GM23248 (cell line): ENCODE measurements around the gene EFCAB8.

Experiments used
- EZH2 ChIP-seq: fragments of 200-600 bp; sonication (generic); IDR thresholded peaks from 2 replicates; pipeline ENCODE4 v1.6.1; 2018; ENCODE audit warnings: antibody characterized with exemption, mild to moderate bottlenecking; ENCODE audit not compliant: insufficient read depth, poor library complexity, severe bottlenecking
- EZH2phosphoT487 ChIP-seq: fragments of 200-600 bp; sonication (generic); IDR thresholded peaks from 2 replicates; pipeline ENCODE4 v1.6.1; 2018; ENCODE audit warnings: antibody characterized with exemption, moderate library complexity, mild to moderate bottlenecking, low read depth; ENCODE audit not compliant: insufficient read depth

- TF ChIP-seq EZH2phosphoT487 (no peak), EZH2 (no peak)
These were observed 105.9 kb downstream of the EFCAB8 start for GRCh38 chr20:32964575-32964974.
